Panc1 (cell line): ENCODE results near the gene MFSD8. TPM values are rescaled to one million over a fixed set of nuclear protein-coding genes. Genes with fewer than 3 reads are reported as not detected.

Source experiments
- ATAC-seq: fragments of 200-7000 bp; cut with Tn5 transposase; 2 replicates; pipeline ENCODE4 v1.9.1; 2020; ENCODE audit warnings: mild to moderate bottlenecking, moderate library complexity
- Bru-seq: library from RNA; stranded (reverse); fragments of 400-500 nt; gene quantifications from one replicate; lab custom pipeline; 2021; lab: Mats Ljungman, UMichigan
- BruChase-seq, 2 experiments: library from RNA; stranded (reverse); fragments of 400-500 nt; gene quantifications; one replicate each; lab custom pipeline; 2021; lab: Mats Ljungman, UMichigan
- BruUV-seq: library from RNA; stranded (reverse); fragments of 400-500 nt; replicated peaks from 2 replicates; lab custom pipeline; 2021; lab: Mats Ljungman, UMichigan
- CTCF ChIA-PET: fragments of 300-600 bp; sonication (Branson Sonifier 250); formaldehyde crosslinking; loops from one replicate; lab custom pipeline; 2022; ENCODE audit warnings: antibody characterized with exemption; lab: Charles Lee
- POLR2A ChIA-PET: fragments of 300-600 bp; sonication (Branson Sonifier 250); formaldehyde crosslinking; loops from one replicate; lab custom pipeline; 2022; ENCODE audit warnings: antibody characterized with exemption; lab: Charles Lee
- DNase-seq: peaks from one replicate; pipeline ENCODE4 v3.0.0-alpha.2; 2010; ENCODE audit warnings: low read depth, low spot score
- H3K27ac ChIP-seq: 2 replicates; pipeline ENCODE4 v1.5.1; 2011; ENCODE audit warnings: mild to moderate bottlenecking, low read length, inconsistent platforms
- H3K27me3 ChIP-seq: fragments of 200-500 bp; sonication (Bioruptor generic); 2 replicates; pipeline ENCODE4 v1.6.0; 2014; ENCODE audit warnings: low read length, inconsistent platforms; ENCODE audit not compliant: control insufficient read depth, insufficient read depth
- H3K36me3 ChIP-seq: fragments of 200-500 bp; sonication (Bioruptor generic); 2 replicates; pipeline ENCODE4 v1.5.1; 2014; ENCODE audit warnings: inconsistent platforms, mild to moderate bottlenecking, low read length, moderate library complexity; ENCODE audit not compliant: control insufficient read depth, insufficient read depth
- H3K4me1 ChIP-seq: 2 replicates; pipeline ENCODE4 v1.5.1; 2011; ENCODE audit warnings: inconsistent platforms, mild to moderate bottlenecking, low read length, moderate library complexity; ENCODE audit not compliant: control insufficient read depth, insufficient read depth
- H3K4me3 ChIP-seq, 2 experiments: 2 replicates each; pipeline ENCODE4 v1.5.1; 2011 to 2012; ENCODE audit warnings: low read depth in 2 of 2, low read length in 2 of 2, mild to moderate bottlenecking in 2 of 2, inconsistent platforms in 1 of 2, moderate library complexity in 1 of 2
- H3K9me3 ChIP-seq: fragments of 200-500 bp; sonication (Bioruptor generic); 2 replicates; pipeline ENCODE4 v1.5.1; 2014; ENCODE audit warnings: low read depth, mild to moderate bottlenecking, inconsistent platforms, low read length, moderate library complexity; ENCODE audit not compliant: control insufficient read depth, insufficient read depth
- POLR2AphosphoS5 ChIP-seq: IDR thresholded peaks from 2 replicates; pipeline ENCODE4 v1.6.1; 2012; ENCODE audit warnings: mild to moderate bottlenecking, low read depth, low read length, moderate library complexity
- REST ChIP-seq, 2 experiments: IDR thresholded peaks; 2 replicates each; pipeline ENCODE4 v1.6.1; 2011 to 2012; ENCODE audit warnings: low read depth in 2 of 2, control low read depth in 1 of 2, low read length in 1 of 2, mild to moderate bottlenecking in 1 of 2, moderate library complexity in 1 of 2; ENCODE audit not compliant: insufficient read depth in 1 of 2
- SIN3A ChIP-seq: IDR thresholded peaks from 2 replicates; pipeline ENCODE4 v1.6.1; 2012; ENCODE audit warnings: low read depth, mild to moderate bottlenecking, low read length, moderate library complexity, borderline replicate concordance; ENCODE audit not compliant: insufficient read depth
- TCF7L2 ChIP-seq: IDR thresholded peaks from 2 replicates; pipeline ENCODE4 v1.6.1; 2011; ENCODE audit warnings: mild to moderate bottlenecking, low read depth, low read length, inconsistent platforms
- in situ Hi-C: cut with HindIII; loops from 2 replicates; pipeline ENCODE4 v1.10.0; 2016; ENCODE audit warnings: low sequenced_read_pairs, low pct_unique_long_range_greater_than_20kb
- intact Hi-C: fragments of 100-400 bp; cut with micrococcal nuclease; formaldehyde crosslinking; loops from one replicate; pipeline ENCODE4 v1.10.0; 2022; ENCODE audit not compliant: unreplicated experiment
- long read RNA-seq: library from polyadenylated mRNA; unstranded; transcript quantifications from one replicate; pipeline ENCODE4 v2.0.0, GENCODE V29; 2021; ENCODE audit not compliant: unreplicated experiment
- polyA plus RNA-seq: library from polyadenylated mRNA; unstranded; fragments of >200 nt; gene quantifications from one replicate; pipeline ENCODE4 v1.2.1, GENCODE V29; 2012; ENCODE audit warnings: missing spikeins; ENCODE audit not compliant: insufficient read length
- total RNA-seq: library from RNA; stranded (reverse); gene quantifications from one replicate; pipeline ENCODE4 v1.2.1, GENCODE V29; 2021; ENCODE audit not compliant: unreplicated experiment
- TF ChIP-seq, protein P1 (sequence below): fragments of 450-650 bp; IDR thresholded peaks from 2 replicates; pipeline ENCODE4 v1.5.1; 2017; ENCODE audit warnings: mild to moderate bottlenecking

The MFSD8 gene
- 15.1 TPM for total RNA-seq
- polyA plus RNA-seq: 5.9 TPM
- Bru-seq, nascent RNA: percentile 66 among the genes with signal in this experiment
- BruChase-seq, experiment 1, labeled RNA remaining after a 2-hour chase: percentile 71 among the genes with signal in this experiment
- percentile 68 among the genes with signal in this experiment for BruChase-seq, experiment 2, labeled RNA remaining after a 6-hour chase
- long read RNA-seq, full-length matches to known transcripts: 14 of 22 reads
- long read RNA-seq, partial matches to known transcripts: 0 of 22 reads
- long read RNA-seq, other reads (novel, unspliced or antisense): 8 of 22 reads

- intact Hi-C loops (no loop called here), in situ Hi-C loops (no loop called here)
- TF ChIP-seq TCF7L2 (no peak), POLR2AphosphoS5 (peak; percentile 79)
- DNase-seq (peak; percentile 93), ATAC-seq (peak; percentile 98)
- Histone ChIP-seq H3K4me3 (peak within 1 kb of the TSS; percentile 86 to 89), H3K27me3 (no peaks in the 10 kb centered on the region), H3K27ac (peak within 1 kb of the TSS; percentile 82), H3K9me3 (no peaks in the 10 kb centered on the region), H3K36me3 (peaks cover 4% of the 10 kb centered on the region; the same call in 1 of the 2 replicates), H3K4me1 (peaks cover 15% of the 10 kb centered on the region)
- CTCF ChIA-PET: no interaction called here
- no TSS peak for BruUV-seq
- POLR2A ChIA-PET: interaction anchor here (1.0 kb wide), 1 partner anchor 84 kb away, joined by 3 read pairs; no protein-coding TSS in a partner anchor
Observed at GRCh38 chr4:127965062-127965802, at the start of gene MFSD8, which contains the start of gene ABHD18. Gene MFSD8, minus strand, starts transcription at chr4:127965173. Its CDS starts 40 bp downstream, at chr4:127965133. Gene ABHD18, plus strand, starts transcription at chr4:127965406. Its CDS starts 17,550 bp downstream, at chr4:127982956.

GRCh38 chr4:128009428-128009827, 44.5 kb upstream of the MFSD8 start:
- Histone ChIP-seq H3K9me3 (no peaks in the 10 kb centered on the region), H3K4me3 (no peak overlapping the region), H3K27me3 (no peaks in the 10 kb centered on the region), H3K27ac (no peak overlapping the region), H3K4me1 (no peaks in the 10 kb centered on the region), H3K36me3 (no peaks in the 10 kb centered on the region)
- BruUV-seq: TSS peak; percentile 66
- in situ Hi-C loops: no loop called here
- intact Hi-C loops: no loop called here
- TF ChIP-seq POLR2AphosphoS5: no peak
- TF ChIP-seq REST (IDR thresholded peaks at IDR 0.05; ENCODE audit: insufficient read depth in 1 of 2, low read depth in 2 of 2, low read length in 1 of 2): no peak
- TF ChIP-seq, protein P1, sequence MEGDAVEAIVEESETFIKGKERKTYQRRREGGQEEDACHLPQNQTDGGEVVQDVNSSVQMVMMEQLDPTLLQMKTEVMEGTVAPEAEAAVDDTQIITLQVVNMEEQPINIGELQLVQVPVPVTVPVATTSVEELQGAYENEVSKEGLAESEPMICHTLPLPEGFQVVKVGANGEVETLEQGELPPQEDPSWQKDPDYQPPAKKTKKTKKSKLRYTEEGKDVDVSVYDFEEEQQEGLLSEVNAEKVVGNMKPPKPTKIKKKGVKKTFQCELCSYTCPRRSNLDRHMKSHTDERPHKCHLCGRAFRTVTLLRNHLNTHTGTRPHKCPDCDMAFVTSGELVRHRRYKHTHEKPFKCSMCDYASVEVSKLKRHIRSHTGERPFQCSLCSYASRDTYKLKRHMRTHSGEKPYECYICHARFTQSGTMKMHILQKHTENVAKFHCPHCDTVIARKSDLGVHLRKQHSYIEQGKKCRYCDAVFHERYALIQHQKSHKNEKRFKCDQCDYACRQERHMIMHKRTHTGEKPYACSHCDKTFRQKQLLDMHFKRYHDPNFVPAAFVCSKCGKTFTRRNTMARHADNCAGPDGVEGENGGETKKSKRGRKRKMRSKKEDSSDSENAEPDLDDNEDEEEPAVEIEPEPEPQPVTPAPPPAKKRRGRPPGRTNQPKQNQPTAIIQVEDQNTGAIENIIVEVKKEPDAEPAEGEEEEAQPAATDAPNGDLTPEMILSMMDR: no peak
- no peak for TF ChIP-seq TCF7L2
- TF ChIP-seq SIN3A: no peak
- CTCF ChIA-PET: no interaction called here
- ATAC-seq: no peak
- DNase-seq: no peak
- POLR2A ChIA-PET: interaction anchor here (0.6 kb wide), 1 partner anchor 93 kb away, joined by 4 read pairs; no protein-coding TSS in a partner anchor
